Mesendoderm (in vitro differentiated cells): ENCODE results near the gene UBE2I.

Experiments
- DNase-seq: peaks from one replicate; pipeline ENCODE4 v3.0.0; 2013
- H2AK5ac ChIP-seq: 2 replicates; pipeline ENCODE4 v1.6.1; 2013; ENCODE audit warnings: low read length, inconsistent platforms
- H2BK120ac ChIP-seq: 2 replicates; pipeline ENCODE4 v1.6.1; 2013; ENCODE audit warnings: low read depth, mild to moderate bottlenecking, low read length, moderate library complexity, mixed read lengths
- H2BK15ac ChIP-seq: replicated peaks from 2 replicates; pipeline ENCODE4 v1.6.1; 2013; ENCODE audit warnings: low read depth, mild to moderate bottlenecking, moderate library complexity
- H2BK5ac ChIP-seq: 2 replicates; pipeline ENCODE4 v1.6.1; 2013; ENCODE audit warnings: low read length, inconsistent platforms
- H3K18ac ChIP-seq: 2 replicates; pipeline ENCODE4 v1.6.1; 2013; ENCODE audit warnings: mild to moderate bottlenecking, low read length, mixed read lengths
- H3K23ac ChIP-seq: one replicate; pipeline ENCODE4 v1.6.1; 2013; ENCODE audit warnings: low read length
- H3K27ac ChIP-seq: 2 replicates; pipeline ENCODE4 v1.5.1; 2013; ENCODE audit warnings: low read depth, mild to moderate bottlenecking, inconsistent platforms, low read length, moderate library complexity
- H3K27me3 ChIP-seq: 2 replicates; pipeline ENCODE4 v1.6.1; 2013; ENCODE audit warnings: low read length, control low read depth, mild to moderate bottlenecking, inconsistent platforms; ENCODE audit not compliant: insufficient read depth, poor library complexity
- H3K36me3 ChIP-seq: 2 replicates; pipeline ENCODE4 v1.6.1; 2013; ENCODE audit warnings: low read length, inconsistent platforms; ENCODE audit not compliant: control insufficient read depth, insufficient read depth
- H3K4ac ChIP-seq: one replicate; pipeline ENCODE4 v1.6.1; 2013; ENCODE audit warnings: low read depth, mild to moderate bottlenecking, low read length, moderate library complexity
- H3K4me1 ChIP-seq: 2 replicates; pipeline ENCODE4 v1.6.1; 2013; ENCODE audit warnings: low read depth, low read length, inconsistent platforms; ENCODE audit not compliant: control insufficient read depth
- H3K4me2 ChIP-seq: 2 replicates; pipeline ENCODE4 v1.6.1; 2013; ENCODE audit warnings: low read length
- H3K4me3 ChIP-seq: 2 replicates; pipeline ENCODE4 v1.5.1; 2013; ENCODE audit warnings: mild to moderate bottlenecking, low read length
- H3K56ac ChIP-seq: one replicate; pipeline ENCODE4 v1.6.1; 2013; ENCODE audit warnings: low read length
- H3K79me1 ChIP-seq: 2 replicates; pipeline ENCODE4 v1.6.1; 2013; ENCODE audit warnings: low read length, inconsistent platforms
- H3K79me2 ChIP-seq: 2 replicates; pipeline ENCODE4 v1.6.1; 2013; ENCODE audit warnings: mild to moderate bottlenecking, low read length; ENCODE audit not compliant: control insufficient read depth, insufficient read depth
- H3K9ac ChIP-seq: 2 replicates; pipeline ENCODE4 v1.6.1; 2013; ENCODE audit warnings: low read length, inconsistent platforms
- H4K5ac ChIP-seq: one replicate; pipeline ENCODE4 v1.6.1; 2013; ENCODE audit warnings: low read length
- H4K8ac ChIP-seq: one replicate; pipeline ENCODE4 v1.6.1; 2013; ENCODE audit warnings: low read depth, mild to moderate bottlenecking, control low read depth, low read length, moderate library complexity
- WGBS: extraction: QIAGEN DNeasy Blood & Tissue Kit; methylation state at CpG from one replicate; pipeline ENCODE4 v1.1.7; 2013; ENCODE audit warnings: low lambda C conversion rate, missing lambda C conversion rate; ENCODE audit not compliant: insufficient coverage; ENCODE audit errors: extremely low coverage; 5-methylcytosine and 5-hydroxymethylcytosine counted together

The UBE2I gene

DNA sequence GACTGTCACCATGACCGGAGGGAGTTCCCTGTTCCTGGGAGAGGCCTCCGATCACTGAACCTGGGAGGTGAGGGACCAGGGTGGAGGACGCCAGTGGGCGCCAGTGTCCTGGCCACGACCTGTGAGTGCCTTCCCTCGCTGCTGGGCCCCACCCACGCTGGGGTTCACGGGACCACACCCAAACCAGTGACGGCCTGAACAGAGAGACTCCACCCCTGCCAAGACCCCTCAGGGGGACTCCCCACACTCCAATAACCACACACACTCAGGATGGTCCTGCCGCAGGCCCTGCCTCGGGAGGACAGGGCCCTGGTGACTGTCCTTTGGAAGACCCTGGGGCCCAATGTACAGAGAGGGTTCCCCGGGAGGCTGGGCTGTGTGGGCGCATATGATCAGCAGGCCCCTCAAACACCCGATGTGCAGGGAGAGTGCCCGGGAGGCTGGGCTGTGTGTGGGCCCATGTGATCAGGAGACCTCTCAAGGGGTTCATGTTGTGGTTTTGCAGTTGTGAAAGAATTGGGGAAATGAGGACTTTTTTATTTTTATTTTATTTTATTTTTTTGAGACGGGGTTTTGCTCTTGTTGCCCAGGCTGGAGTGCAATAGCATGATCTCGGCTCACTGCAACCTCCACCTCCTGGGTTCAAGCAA is 27.0 kb upstream of the UBE2I start:
- H4K5ac ChIP-seq: no peak overlapping the region
- H3K23ac ChIP-seq: no peak overlapping the region
- no peak overlapping the region for H4K8ac ChIP-seq
- no peak overlapping the region for H3K27ac ChIP-seq
- peaks cover 3% of the 10 kb centered on the region for H3K4me1 ChIP-seq
- no peaks in the 10 kb centered on the region for H3K79me2 ChIP-seq
- no peaks in the 10 kb centered on the region for H3K36me3 ChIP-seq
- no peak overlapping the region for H3K4ac ChIP-seq
- no peak overlapping the region for H2BK5ac ChIP-seq
- no peak for DNase-seq
- no peak overlapping the region for H3K9ac ChIP-seq
- no peaks in the 10 kb centered on the region for H3K27me3 ChIP-seq
- H3K79me1 ChIP-seq: no peaks in the 10 kb centered on the region
- H3K4me3 ChIP-seq: no peak overlapping the region
- no peak overlapping the region for H2BK15ac ChIP-seq
- no peak overlapping the region for H3K18ac ChIP-seq
- H3K4me2 ChIP-seq: no peak overlapping the region
- H3K56ac ChIP-seq: no peak overlapping the region
- H2AK5ac ChIP-seq: no peak overlapping the region
- H2BK120ac ChIP-seq: no peak overlapping the region
- WGBS: no CpG with 5 or more reads among the region's 17 CpGs

DNA sequence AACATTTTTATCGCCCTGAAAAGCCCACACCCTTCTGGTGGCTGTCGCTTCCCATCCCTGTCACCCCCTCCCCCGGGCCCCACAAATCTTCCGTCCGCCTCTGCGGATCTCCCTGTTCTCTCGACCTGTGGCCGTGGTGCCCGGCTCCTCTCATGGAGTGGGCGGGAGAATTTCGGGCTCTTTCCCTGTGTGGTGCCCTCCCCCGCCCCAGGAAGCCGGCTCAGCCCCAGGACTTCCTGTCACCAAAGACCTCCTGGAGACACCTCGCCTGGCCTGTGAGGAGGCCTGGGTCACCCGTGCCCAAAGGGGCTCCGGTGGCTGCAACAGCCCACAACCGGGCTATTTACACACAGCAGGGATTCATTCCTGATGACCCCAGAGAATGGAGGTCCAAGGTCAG is 26.1 kb upstream of the UBE2I start:
- Histone ChIP-seq H4K5ac (no peak overlapping the region), H4K8ac (no peak overlapping the region), H2BK120ac (no peak overlapping the region), H3K79me2 (no peaks in the 10 kb centered on the region), H3K18ac (no peak overlapping the region), H3K23ac (no peak overlapping the region), H3K27ac (no peak overlapping the region), H3K4ac (no peak overlapping the region), H3K79me1 (no peaks in the 10 kb centered on the region), H2BK5ac (no peak overlapping the region), H2BK15ac (no peak overlapping the region), H3K27me3 (no peaks in the 10 kb centered on the region), H3K4me2 (no peak overlapping the region), H3K9ac (no peak overlapping the region), H2AK5ac (no peak overlapping the region), H3K4me1 (peaks cover 3% of the 10 kb centered on the region), H3K36me3 (no peaks in the 10 kb centered on the region), H3K56ac (peak overlapping the region; percentile 15), H3K4me3 (no peak overlapping the region)
- no CpG with 5 or more reads among the region's 17 CpGs for WGBS
- DNase-seq: no peak

GRCh38 chr16:1283996-1284616 is 25.3 kb upstream of the UBE2I start:
- H3K27me3 ChIP-seq: no peaks in the 10 kb centered on the region
- no peaks in the 10 kb centered on the region for H3K79me1 ChIP-seq
- H2AK5ac ChIP-seq: no peak overlapping the region
- no peak overlapping the region for H4K8ac ChIP-seq
- no peak overlapping the region for H3K4ac ChIP-seq
- H3K36me3 ChIP-seq: no peaks in the 10 kb centered on the region
- no peak overlapping the region for H2BK120ac ChIP-seq
- no peak overlapping the region for H3K4me3 ChIP-seq
- no peak overlapping the region for H2BK5ac ChIP-seq
- DNase-seq: no peak
- no peaks in the 10 kb centered on the region for H3K79me2 ChIP-seq
- no peak overlapping the region for H3K9ac ChIP-seq
- H3K4me2 ChIP-seq: no peak overlapping the region
- H4K5ac ChIP-seq: no peak overlapping the region
- H3K4me1 ChIP-seq: peaks cover 3% of the 10 kb centered on the region
- H2BK15ac ChIP-seq: no peak overlapping the region
- no peak overlapping the region for H3K27ac ChIP-seq
- WGBS: no CpG with 5 or more reads among the region's 16 CpGs
- H3K56ac ChIP-seq: no peak overlapping the region
- H3K18ac ChIP-seq: no peak overlapping the region
- H3K23ac ChIP-seq: no peak overlapping the region

GRCh38 chr16:1285669-1286512 is 23.5 kb upstream of the UBE2I start:
- no peak overlapping the region for H2BK15ac ChIP-seq
- no peak overlapping the region for H2BK120ac ChIP-seq
- H3K36me3 ChIP-seq: no peaks in the 10 kb centered on the region
- H3K79me2 ChIP-seq: no peaks in the 10 kb centered on the region
- H3K4ac ChIP-seq: no peak overlapping the region
- H3K9ac ChIP-seq: no peak overlapping the region
- no peak overlapping the region for H3K56ac ChIP-seq
- DNase-seq: no peak
- no peaks in the 10 kb centered on the region for H3K27me3 ChIP-seq
- no peak overlapping the region for H3K4me2 ChIP-seq
- no peak overlapping the region for H4K5ac ChIP-seq
- no CpG with 5 or more reads among the region's 38 CpGs for WGBS
- H3K4me3 ChIP-seq: no peak overlapping the region
- no peak overlapping the region for H3K27ac ChIP-seq
- H2AK5ac ChIP-seq: no peak overlapping the region
- no peak overlapping the region for H4K8ac ChIP-seq
- H3K23ac ChIP-seq: no peak overlapping the region
- no peak overlapping the region for H3K18ac ChIP-seq
- no peak overlapping the region for H2BK5ac ChIP-seq
- peaks cover 3% of the 10 kb centered on the region for H3K4me1 ChIP-seq
- no peaks in the 10 kb centered on the region for H3K79me1 ChIP-seq

GRCh38 chr16:1286513-1287094 is 22.8 kb upstream of the UBE2I start:
- whole genome bisulfite sequencing: no CpG with 5 or more reads among the region's 25 CpGs
- Histone ChIP-seq H3K4me1 (peaks cover 3% of the 10 kb centered on the region), H2BK120ac (no peak overlapping the region), H4K5ac (no peak overlapping the region), H2AK5ac (no peak overlapping the region), H3K4me2 (no peak overlapping the region), H4K8ac (no peak overlapping the region), H3K9ac (no peak overlapping the region), H3K79me2 (no peaks in the 10 kb centered on the region), H3K27ac (no peak overlapping the region), H3K4me3 (no peak overlapping the region), H2BK5ac (no peak overlapping the region), H3K79me1 (no peaks in the 10 kb centered on the region), H3K4ac (no peak overlapping the region), H3K27me3 (no peaks in the 10 kb centered on the region), H2BK15ac (no peak overlapping the region), H3K23ac (no peak overlapping the region), H3K36me3 (no peaks in the 10 kb centered on the region), H3K56ac (no peak overlapping the region), H3K18ac (no peak overlapping the region)
- no peak for DNase-seq
